Prostate gland (tissue), 2 donors: ENCODE measurements around the gene LRRC41.
"Not testable (repeated sequence)": the region's sequence is repeated elsewhere in the genome, so short reads cannot be mapped to it uniquely, and the experiment has no call there.

Experiments used
- POLR2A ChIP-seq: fragments of 450-650 bp; IDR thresholded peaks from one replicate; pipeline ENCODE4 v1.6.1; 2016; ENCODE audit warnings: antibody characterized with exemption, mild to moderate bottlenecking
- POLR2AphosphoS5 ChIP-seq: sonication (generic); formaldehyde crosslinking; IDR thresholded peaks from one replicate; pipeline ENCODE4 v1.6.1; 2017; ENCODE audit warnings: antibody characterized with exemption
- TF ChIP-seq, protein P1 (sequence below), 4 experiments: fragments of 200-600 bp in 2 of 4; fragments of 450-650 bp in 2 of 4; sonication (generic) in 2 of 4; IDR thresholded peaks; 1 replicate in 3 of 4; 2 replicates in 1 of 4; pipeline ENCODE4 v1.5.1; 2016 to 2019; ENCODE audit warnings: antibody characterized with exemption in 4 of 4, mild to moderate bottlenecking in 2 of 4, moderate library complexity in 2 of 4

DNA sequence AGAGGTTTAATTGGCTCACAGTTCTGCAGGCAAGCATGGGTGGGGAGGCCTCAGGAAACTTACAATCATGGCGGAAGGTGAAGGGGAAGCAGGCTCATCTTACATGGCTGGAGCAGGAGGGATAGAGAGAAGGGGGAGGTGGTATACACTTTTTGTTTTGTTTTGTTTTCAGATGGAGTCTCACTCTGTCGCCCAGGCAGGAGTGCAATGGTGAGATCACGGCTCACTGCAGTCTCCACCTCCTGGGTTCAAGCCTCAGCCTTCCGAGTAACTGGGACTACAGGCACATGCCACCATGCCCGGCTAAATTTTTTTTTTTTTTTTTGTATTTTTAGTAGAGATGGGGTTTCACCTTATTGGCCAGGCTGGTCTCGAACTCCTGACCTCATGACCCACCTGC lies 18.8 kb upstream of the LRRC41 start:
- TF ChIP-seq, protein P1, sequence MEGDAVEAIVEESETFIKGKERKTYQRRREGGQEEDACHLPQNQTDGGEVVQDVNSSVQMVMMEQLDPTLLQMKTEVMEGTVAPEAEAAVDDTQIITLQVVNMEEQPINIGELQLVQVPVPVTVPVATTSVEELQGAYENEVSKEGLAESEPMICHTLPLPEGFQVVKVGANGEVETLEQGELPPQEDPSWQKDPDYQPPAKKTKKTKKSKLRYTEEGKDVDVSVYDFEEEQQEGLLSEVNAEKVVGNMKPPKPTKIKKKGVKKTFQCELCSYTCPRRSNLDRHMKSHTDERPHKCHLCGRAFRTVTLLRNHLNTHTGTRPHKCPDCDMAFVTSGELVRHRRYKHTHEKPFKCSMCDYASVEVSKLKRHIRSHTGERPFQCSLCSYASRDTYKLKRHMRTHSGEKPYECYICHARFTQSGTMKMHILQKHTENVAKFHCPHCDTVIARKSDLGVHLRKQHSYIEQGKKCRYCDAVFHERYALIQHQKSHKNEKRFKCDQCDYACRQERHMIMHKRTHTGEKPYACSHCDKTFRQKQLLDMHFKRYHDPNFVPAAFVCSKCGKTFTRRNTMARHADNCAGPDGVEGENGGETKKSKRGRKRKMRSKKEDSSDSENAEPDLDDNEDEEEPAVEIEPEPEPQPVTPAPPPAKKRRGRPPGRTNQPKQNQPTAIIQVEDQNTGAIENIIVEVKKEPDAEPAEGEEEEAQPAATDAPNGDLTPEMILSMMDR (IDR thresholded peaks at IDR 0.05) = not testable (repeated sequence)
- TF ChIP-seq POLR2A, POLR2AphosphoS5: not testable (repeated sequence)
